ENCODE data around the gene NMNAT1.
"Not testable (repeated sequence)": the region's sequence is repeated elsewhere in the genome, so short reads cannot be mapped to it uniquely, and the experiment has no call there.

Gene NMNAT1

GRCh38 chr1:9942939-9943788 is at the start of gene NMNAT1, which contains the start of gene LZIC:
Gene NMNAT1 (plus strand): TSS chr1:9943475. CDS start chr1:9972074, 28,599 bp downstream.
Gene LZIC (minus strand): TSS chr1:9943391. CDS start chr1:9936619, 6,772 bp downstream.
- peak; percentile 93 for DNase-seq

DNA sequence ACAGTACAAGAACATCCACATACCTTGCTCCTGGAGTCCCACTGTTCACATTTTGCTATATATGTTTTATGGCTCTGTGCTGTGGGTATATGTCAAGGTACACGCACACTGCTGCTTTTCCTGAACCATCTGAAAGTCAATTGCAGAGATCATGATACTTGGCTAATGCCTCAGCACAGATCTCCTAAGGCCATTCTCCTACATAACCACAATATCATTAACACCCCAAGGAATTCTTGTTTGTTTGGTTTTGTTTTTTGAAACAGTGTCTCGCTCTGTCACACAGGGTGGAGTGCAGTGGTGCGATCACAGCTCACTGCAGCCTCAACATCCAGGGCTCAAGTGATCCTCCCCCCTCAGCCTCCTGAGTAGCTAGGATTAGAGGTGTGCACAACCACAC is 49.2 kb upstream of the NMNAT1 start:
- DNase-seq, result no peak

- DNase-seq, result peak; percentile 16
Measured at GRCh38 chr1:9900142-9901043, 42.9 kb upstream of the NMNAT1 start.

DNA sequence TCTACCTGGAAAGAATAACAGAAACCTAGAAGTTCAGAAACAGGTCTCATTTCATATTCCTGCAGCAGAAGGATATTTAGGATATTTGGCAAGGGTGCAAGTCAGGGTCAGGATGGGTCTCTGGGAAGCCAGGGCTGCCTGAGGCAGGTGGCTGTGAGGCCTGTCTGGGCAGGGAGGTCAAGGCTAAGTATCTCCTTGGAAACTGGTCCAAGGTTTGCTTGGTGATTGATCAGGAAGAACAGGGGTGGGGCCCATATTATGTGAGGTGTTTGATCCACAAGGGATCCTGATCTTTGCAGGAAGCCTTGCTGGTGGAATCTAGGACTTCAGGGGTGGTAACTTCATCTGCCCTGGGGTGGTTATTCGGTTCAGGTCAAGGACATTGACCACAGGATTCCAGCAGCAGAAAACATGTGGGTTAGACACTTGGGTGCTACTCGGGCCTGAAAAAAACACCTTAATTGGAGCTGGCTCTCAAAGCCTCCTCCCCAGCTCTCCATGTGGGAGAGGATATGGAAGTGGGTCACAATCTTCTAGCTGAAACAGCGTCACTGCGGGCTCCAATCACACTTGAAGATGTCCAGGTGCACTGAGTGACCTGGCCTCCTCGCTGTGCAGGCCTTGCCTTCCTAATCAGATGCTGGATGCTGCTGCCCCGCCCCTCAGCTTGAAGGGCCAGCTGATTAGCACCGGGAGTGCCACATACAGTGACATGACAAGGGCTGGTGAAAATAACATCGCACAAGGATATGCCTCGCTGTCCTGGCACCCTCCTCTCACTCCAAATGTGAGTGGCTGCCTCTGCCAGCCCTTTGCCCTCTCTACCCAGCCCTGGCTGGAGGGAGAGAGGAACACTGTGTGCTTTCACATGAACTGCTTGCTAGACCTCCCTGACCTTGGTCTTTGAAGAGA is 41.9 kb upstream of the NMNAT1 start:
- no peak for DNase-seq

GRCh38 chr1:9902060-9902452 is 41.2 kb upstream of the NMNAT1 start:
- DNase-seq, result no peak

- no peak for DNase-seq
Measured at GRCh38 chr1:9903801-9904527, 39.3 kb upstream of the NMNAT1 start.

GRCh38 chr1:9904596-9904995 is 38.7 kb upstream of the NMNAT1 start:
- DNase-seq, result no peak

GRCh38 chr1:9905010-9905409 is 38.3 kb upstream of the NMNAT1 start:
- no peak for DNase-seq

GRCh38 chr1:9906466-9906865 is 36.8 kb upstream of the NMNAT1 start:
- no peak for DNase-seq

DNA sequence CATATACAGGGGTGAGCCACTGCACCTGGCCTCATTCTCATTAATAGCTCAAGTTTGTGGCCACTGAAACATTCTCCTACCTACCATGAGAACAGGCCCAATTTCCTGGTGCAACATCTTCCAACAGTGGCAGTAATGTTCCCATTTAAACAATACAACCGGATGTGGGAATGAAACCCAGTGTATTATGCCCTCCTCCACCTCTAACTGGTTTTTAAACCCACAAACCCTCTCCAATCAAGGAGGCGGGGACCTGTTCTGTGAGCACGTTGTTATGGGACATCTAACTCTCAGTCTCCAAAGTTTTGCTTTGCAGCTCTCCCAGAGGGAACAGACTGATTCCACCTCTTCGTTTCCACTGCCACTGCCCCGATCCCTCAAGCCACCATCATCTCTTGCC is 35.8 kb upstream of the NMNAT1 start:
- DNase-seq, result no peak

DNA sequence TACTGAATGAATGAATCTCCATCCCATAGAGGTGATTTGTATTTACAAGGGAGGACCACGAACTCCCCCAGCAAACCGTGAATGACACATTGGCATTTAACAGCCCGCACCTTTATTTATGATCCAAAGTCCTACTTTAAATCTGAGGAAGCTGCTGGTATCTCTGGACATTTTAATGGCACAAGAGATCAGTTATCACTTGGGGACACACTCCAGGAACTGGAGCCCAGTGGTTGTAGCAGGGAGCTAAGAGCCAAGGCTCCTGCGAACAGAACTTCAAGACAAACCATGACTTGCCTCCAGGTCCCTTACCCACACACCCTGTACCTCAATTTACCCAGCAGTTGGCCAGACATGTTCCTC is 34.4 kb upstream of the NMNAT1 start:
- DNase-seq, result no peak

DNA sequence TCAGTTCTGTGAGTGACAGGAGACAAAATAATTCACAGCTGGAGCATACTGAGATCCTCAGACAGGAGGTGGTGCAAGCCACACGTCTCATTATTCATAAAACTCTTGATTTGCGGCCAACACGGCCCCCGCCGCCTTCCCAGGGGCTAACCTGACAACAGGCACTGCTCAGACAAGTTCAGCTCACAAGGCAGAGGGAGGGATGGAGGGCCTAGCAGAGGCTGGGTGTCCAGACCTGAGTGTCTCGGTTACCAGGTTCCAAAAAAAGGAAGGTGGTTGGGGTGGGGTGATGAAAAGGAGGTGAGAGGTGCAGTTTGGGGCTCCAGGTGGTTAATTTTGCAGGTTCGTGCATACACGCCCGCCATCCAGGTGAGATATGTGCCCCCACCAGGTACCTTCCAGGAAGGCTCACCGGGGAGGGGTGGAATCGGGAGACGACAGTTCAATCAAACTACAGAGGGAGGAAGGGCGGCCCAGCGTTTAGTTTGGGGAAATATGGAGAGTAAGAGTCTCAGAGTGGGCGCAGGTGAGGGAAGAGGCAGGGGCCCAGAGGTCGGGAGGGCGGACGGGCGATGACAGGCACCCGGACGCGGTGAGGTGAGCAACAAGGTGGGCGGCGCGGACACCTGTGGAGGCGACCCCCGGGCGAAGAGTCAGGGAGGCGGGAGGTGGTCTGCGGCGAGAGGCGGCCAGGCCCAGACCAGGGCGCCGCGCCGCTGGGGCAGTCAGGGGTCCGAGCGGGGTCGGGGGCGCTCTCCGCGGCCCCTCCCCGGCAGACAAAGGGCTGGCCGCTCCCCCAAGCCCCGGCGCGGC is 33.8 kb upstream of the NMNAT1 start:
- DNase-seq, result peak; percentile 15

- no peak for DNase-seq
Measured at GRCh38 chr1:9910076-9910422, 33.2 kb upstream of the NMNAT1 start, which contains the start of gene CTNNBIP1. Gene CTNNBIP1 (minus strand): TSS chr1:9910269. CDS start chr1:9872064, 38,205 bp downstream.

DNA sequence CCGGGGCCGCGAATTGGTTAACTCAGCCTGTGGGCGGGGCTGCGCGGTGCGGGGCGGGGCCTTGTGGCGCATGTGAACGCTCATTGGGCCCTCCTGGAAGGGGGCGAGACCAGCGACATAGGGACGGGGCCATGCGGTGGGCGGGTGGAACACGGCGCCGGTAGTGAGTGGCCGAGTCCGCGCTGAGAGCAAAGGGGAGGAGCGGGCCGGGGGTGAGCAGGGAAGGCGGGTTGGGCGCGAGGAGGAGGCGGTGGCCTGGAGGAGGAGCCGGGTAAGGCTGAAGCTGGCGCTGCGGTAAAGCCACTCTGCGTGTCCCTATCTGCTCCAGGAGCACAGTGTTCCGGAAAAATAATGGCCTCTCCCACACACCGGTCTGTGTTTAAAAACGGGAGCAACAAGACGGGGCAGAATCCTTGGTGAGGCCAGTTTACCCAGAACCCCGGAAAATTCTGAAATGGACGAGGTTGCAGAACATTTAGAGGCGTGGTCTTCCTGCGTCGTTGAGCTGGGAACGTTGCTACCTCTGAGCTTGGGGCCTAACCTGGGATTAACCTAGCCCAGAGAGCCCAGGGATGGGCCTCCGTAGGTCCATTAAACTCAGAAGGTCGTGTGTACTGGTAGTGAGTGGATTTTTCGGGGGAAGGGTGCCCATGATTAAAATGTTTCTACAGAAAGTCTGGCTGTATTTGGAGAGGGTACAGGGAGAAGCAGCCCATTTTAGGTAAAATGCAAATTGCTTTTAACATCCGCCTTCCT is 32.7 kb upstream of the NMNAT1 start:
- peak; percentile 100 for DNase-seq

- DNase-seq, result no peak
Measured at GRCh38 chr1:9912264-9912936, 30.9 kb upstream of the NMNAT1 start.

DNA sequence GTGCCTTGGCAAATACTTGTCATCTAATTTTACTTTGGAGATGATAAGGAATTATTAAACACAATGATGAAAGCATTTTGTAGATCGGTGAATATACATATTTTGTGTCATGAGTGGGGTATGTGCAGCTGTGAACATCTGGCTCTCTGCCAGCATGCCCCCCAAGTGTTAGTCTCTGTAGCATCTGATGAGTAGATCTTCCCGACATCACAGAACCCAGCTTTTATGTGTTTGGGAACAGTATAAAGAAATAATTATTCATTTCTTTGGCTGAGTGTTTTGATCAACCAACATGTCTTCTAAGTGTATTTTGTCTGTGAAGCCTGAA is 28.7 kb upstream of the NMNAT1 start:
- DNase-seq, result no peak

DNA sequence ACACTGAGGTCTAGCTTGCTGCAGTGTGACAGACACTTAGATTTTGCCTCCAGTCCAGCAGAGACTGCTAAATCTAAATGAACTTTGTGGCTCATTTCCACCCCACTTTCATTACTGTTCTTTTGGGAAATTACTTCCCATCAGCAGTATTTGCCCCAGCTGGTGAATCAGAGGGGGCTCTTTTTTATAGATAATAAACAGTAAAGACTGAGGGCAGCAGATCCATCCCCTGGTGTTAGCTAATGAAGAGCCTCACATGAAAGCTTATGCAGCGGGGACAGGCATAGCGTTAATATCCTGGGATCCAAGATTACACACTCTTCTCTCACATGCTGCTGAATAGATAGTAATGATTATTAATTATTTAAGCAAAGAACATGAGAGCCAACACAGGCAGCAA is 26.8 kb upstream of the NMNAT1 start:
- no peak for DNase-seq

DNA sequence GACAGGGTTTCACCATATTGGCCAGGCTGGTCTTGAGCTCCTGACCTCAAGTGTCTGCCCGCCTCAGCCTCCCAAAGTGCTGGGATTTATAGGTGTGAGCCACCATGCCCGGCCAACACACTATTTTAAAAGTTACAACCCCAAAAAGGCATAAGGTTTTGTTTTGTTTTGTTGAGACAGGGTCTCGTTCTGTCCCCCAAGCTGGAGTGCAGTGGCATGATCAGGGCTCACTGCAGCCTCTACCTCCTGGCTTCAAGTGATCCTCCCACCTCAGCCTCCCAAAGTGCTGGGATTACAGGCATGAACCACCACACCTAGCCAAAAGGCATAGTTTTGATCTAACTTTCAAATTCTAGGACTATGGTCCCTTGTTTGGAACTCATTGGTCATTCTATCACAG is 25.8 kb upstream of the NMNAT1 start:
- DNase-seq, result not testable (repeated sequence)

DNA sequence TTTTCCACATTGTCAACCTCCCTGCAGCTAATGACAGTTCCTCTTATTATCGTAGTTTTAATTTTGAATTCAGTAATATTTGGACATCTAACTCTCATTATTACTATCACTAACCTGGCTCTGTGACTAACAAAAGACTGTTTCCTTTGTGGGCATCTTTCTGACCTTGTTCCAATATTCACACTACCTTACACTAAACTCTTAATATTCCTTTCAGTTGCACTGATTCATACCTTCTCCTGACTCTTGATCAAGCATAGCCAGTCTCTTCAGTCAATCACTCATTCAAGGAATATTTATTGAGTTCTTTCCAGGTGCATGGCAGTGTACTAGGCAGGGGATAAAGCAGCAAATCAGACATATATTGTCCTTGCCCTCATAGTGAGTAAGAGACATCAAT is 25.4 kb upstream of the NMNAT1 start:
- DNase-seq, result no peak

- no peak for DNase-seq
Measured at GRCh38 chr1:9920606-9921005, 22.7 kb upstream of the NMNAT1 start.

Measured in CD4-positive, alpha-beta T cell treated with Interleukin-12 subunit alpha and Interleukin-12 subunit beta, for 1 hour (primary cell).